OCI-LY7 (cell line): ENCODE data around the gene AKT3. TPM values are rescaled to one million over a fixed set of nuclear protein-coding genes. Genes with fewer than 3 reads are reported as not detected.

Experiments used
- BruUV-seq: library from RNA; stranded (reverse); fragments of 400-500 nt; replicated peaks from 2 replicates; lab custom pipeline; 2021; lab: Mats Ljungman, UMichigan
- CTCF ChIA-PET: fragments of 300-600 bp; sonication (Branson Sonifier 250); formaldehyde crosslinking; loops from one replicate; lab custom pipeline; 2022; ENCODE audit warnings: antibody characterized with exemption; ENCODE audit not compliant: unreplicated experiment; lab: Charles Lee
- POLR2A ChIA-PET: fragments of 300-600 bp; sonication (Branson Sonifier 250); formaldehyde crosslinking; loops from one replicate; lab custom pipeline; 2022; ENCODE audit warnings: antibody characterized with exemption; lab: Charles Lee
- DNase-seq: peaks from one replicate; pipeline ENCODE4 v3.0.0-alpha.2; 2015; ENCODE audit warnings: low spot score
- H2AFZ ChIP-seq: fragments of 200-600 bp; sonication (generic), shearing (Covaris generic); 2 replicates; pipeline ENCODE4 v1.6.1; 2014; ENCODE audit warnings: mild to moderate bottlenecking, antibody characterized with exemption, low read length, moderate library complexity
- H3K27ac ChIP-seq: fragments of 200-600 bp; sonication (generic); 2 replicates; pipeline ENCODE4 v1.5.1; 2014; ENCODE audit warnings: mixed run types, low read depth, mild to moderate bottlenecking, moderate library complexity, low read length, inconsistent platforms; ENCODE audit not compliant: poor library complexity, severe bottlenecking
- H3K36me3 ChIP-seq: fragments of 200-600 bp; sonication (generic); 2 replicates; pipeline ENCODE4 v1.6.1; 2014; ENCODE audit warnings: mild to moderate bottlenecking, antibody characterized with exemption, low read length, moderate library complexity, mixed read lengths; ENCODE audit not compliant: insufficient read depth
- H3K4me1 ChIP-seq: fragments of 200-600 bp; sonication (generic); 2 replicates; pipeline ENCODE4 v1.5.1; 2014; ENCODE audit warnings: mild to moderate bottlenecking, low read length; ENCODE audit not compliant: insufficient read depth, poor library complexity, severe bottlenecking
- H3K4me2 ChIP-seq: fragments of 200-600 bp; sonication (generic); 2 replicates; pipeline ENCODE4 v1.6.1; 2014; ENCODE audit warnings: mild to moderate bottlenecking, low read length
- H3K4me3 ChIP-seq: fragments of 200-600 bp; sonication (generic); 2 replicates; pipeline ENCODE4 v1.5.1; 2014; ENCODE audit warnings: mild to moderate bottlenecking, low read depth, low read length; ENCODE audit not compliant: poor library complexity, severe bottlenecking
- H3K79me2 ChIP-seq: fragments of 200-600 bp; sonication (generic); 2 replicates; pipeline ENCODE4 v1.6.1; 2016; ENCODE audit warnings: low read depth, mild to moderate bottlenecking, low read length, moderate library complexity, mixed read lengths; ENCODE audit not compliant: insufficient read depth
- H3K9me2 ChIP-seq: fragments of 200-600 bp; sonication (generic); 2 replicates; pipeline ENCODE4 v1.6.1; 2016; ENCODE audit warnings: mild to moderate bottlenecking, low read length, mixed read lengths; ENCODE audit not compliant: insufficient read depth
- H3K9me3 ChIP-seq: fragments of 200-600 bp; sonication (generic); 2 replicates; pipeline ENCODE4 v1.6.1; 2014; ENCODE audit warnings: mild to moderate bottlenecking, mixed run types, low read length, mixed read lengths
- H4K20me1 ChIP-seq: fragments of 200-600 bp; sonication (generic); 2 replicates; pipeline ENCODE4 v1.6.1; 2014; ENCODE audit warnings: mild to moderate bottlenecking, antibody characterized with exemption, low read length, moderate library complexity, mixed read lengths; ENCODE audit not compliant: insufficient read depth
- CTCF ChIP-seq: fragments of 200-600 bp; sonication (generic); conservative IDR thresholded peaks from 2 replicates; pipeline ENCODE4 v1.5.1; 2014; ENCODE audit warnings: mild to moderate bottlenecking, antibody characterized with exemption, low read length, moderate library complexity, mixed read lengths
- EZH2phosphoT487 ChIP-seq: fragments of 200-600 bp; sonication (generic); IDR thresholded peaks from 2 replicates; pipeline ENCODE4 v1.6.1; 2018; ENCODE audit warnings: low read depth, borderline replicate concordance, mild to moderate bottlenecking, mixed run types, antibody characterized with exemption, low read length, moderate library complexity, mixed read lengths
- intact Hi-C: fragments of 100-400 bp; cut with micrococcal nuclease; formaldehyde crosslinking; loops from one replicate; pipeline ENCODE4 v1.10.0; 2022; ENCODE audit not compliant: unreplicated experiment
- total RNA-seq, 2 experiments: library from RNA; depleted of rRNA in 1 of 2; stranded (reverse); fragments of >200 nt in 1 of 2; shearing (Covaris generic) in 1 of 2; gene quantifications; 2 replicates each; pipeline ENCODE4 v1.2.3, GENCODE V29; 2014 to 2022

AKT3 gene
- total RNA-seq, 2 experiments from 2014 or later, result 0.29 TPM; not detected in 1

- Histone ChIP-seq H3K27ac (no peak overlapping the region), H2AFZ (no peak overlapping the region), H3K4me1 (no peaks in the 10 kb centered on the region), H3K4me3 (no peak overlapping the region), H3K36me3 (no peaks in the 10 kb centered on the region), H3K79me2 (no peaks in the 10 kb centered on the region), H4K20me1 (no peaks in the 10 kb centered on the region), H3K9me3 (no peaks in the 10 kb centered on the region), H3K9me2 (no peaks in the 10 kb centered on the region), H3K4me2 (no peak overlapping the region)
- DNase-seq, result no peak
- CTCF ChIA-PET, result no interaction called here
- POLR2A ChIA-PET, result interaction anchor here (0.6 kb wide), 1 partner anchor 53 kb away, joined by 3 read pairs; no protein-coding TSS in a partner anchor
- no TSS peak for BruUV-seq
- TF ChIP-seq EZH2phosphoT487 (no peak), CTCF (no peak)
- intact Hi-C loops, result no loop called here
Measured at GRCh38 chr1:243645281-243645680, 204.8 kb downstream of the AKT3 start.

GRCh38 chr1:243642936-243643335 is 207.1 kb downstream of the AKT3 start:
- POLR2A ChIA-PET, result no interaction called here
- CTCF ChIA-PET, result no interaction called here
- H3K4me3 ChIP-seq, result no peak overlapping the region
- H3K36me3 ChIP-seq, result no peaks in the 10 kb centered on the region
- intact Hi-C loops, result no loop called here
- H3K9me3 ChIP-seq, result no peaks in the 10 kb centered on the region
- no peak overlapping the region for H3K27ac ChIP-seq
- no peak overlapping the region for H3K4me2 ChIP-seq
- no peak for DNase-seq
- no peak for TF ChIP-seq CTCF
- no peak for TF ChIP-seq EZH2phosphoT487
- H3K79me2 ChIP-seq, result no peaks in the 10 kb centered on the region
- H2AFZ ChIP-seq, result no peak overlapping the region
- no peaks in the 10 kb centered on the region for H4K20me1 ChIP-seq
- BruUV-seq, result no TSS peak
- no peaks in the 10 kb centered on the region for H3K9me2 ChIP-seq
- no peaks in the 10 kb centered on the region for H3K4me1 ChIP-seq

GRCh38 chr1:243639027-243639658 is 210.9 kb downstream of the AKT3 start:
- DNase-seq, result no peak
- H3K9me2 ChIP-seq, result no peaks in the 10 kb centered on the region
- H2AFZ ChIP-seq, result no peak overlapping the region
- no peak overlapping the region for H3K27ac ChIP-seq
- CTCF ChIA-PET, result no interaction called here
- TF ChIP-seq EZH2phosphoT487, result no peak
- no peak for TF ChIP-seq CTCF
- no peak overlapping the region for H3K4me2 ChIP-seq
- H3K4me1 ChIP-seq, result no peaks in the 10 kb centered on the region
- no peaks in the 10 kb centered on the region for H4K20me1 ChIP-seq
- POLR2A ChIA-PET, result no interaction called here
- H3K9me3 ChIP-seq, result no peaks in the 10 kb centered on the region
- no peaks in the 10 kb centered on the region for H3K36me3 ChIP-seq
- no TSS peak for BruUV-seq
- H3K79me2 ChIP-seq, result no peaks in the 10 kb centered on the region
- no peak overlapping the region for H3K4me3 ChIP-seq
- intact Hi-C loops, result no loop called here
